ENCODE measurements around the gene GTF2H4. TPM values are rescaled to one million over a fixed set of nuclear protein-coding genes. Genes with fewer than 3 reads are reported as not detected.
A peak's percentile ranks its signal among the peaks of the same experiment; 100 is the strongest.
"Not testable (repeated sequence)": the region's sequence is repeated elsewhere in the genome, so short reads cannot be mapped to it uniquely, and the experiment has no call there.

The GTF2H4 gene
- polyA plus RNA-seq (2013): 38.3 and 38.5 TPM in 2 replicates

- Histone ChIP-seq H2AK5ac (ENCODE audit: low read length) (peak within 1 kb of the TSS; percentile 49), H3K79me2 (ENCODE audit: control insufficient read depth, insufficient read depth, low read length, poor library complexity) (peaks cover 4% of the 10 kb centered on the region), H4K91ac (ENCODE audit: low read depth, low read length) (peak within 1 kb of the TSS; percentile 49), H2BK5ac (ENCODE audit: low read depth, low read length, poor library complexity) (peak within 1 kb of the TSS; percentile 23), H3K4me3 (ENCODE audit: low read depth, low read length) (peak within 1 kb of the TSS; percentile 78), H3K18ac (ENCODE audit: low read length) (peak within 1 kb of the TSS; percentile 48), H2AFZ (ENCODE audit: insufficient read depth, low read length, poor library complexity) (peak within 1 kb of the TSS; percentile 41), H2BK12ac (ENCODE audit: low read length) (no peak within 1 kb of the TSS), H3K23ac (ENCODE audit: low read length) (no peak within 1 kb of the TSS), H3K4ac (ENCODE audit: low read depth, low read length) (peak within 1 kb of the TSS; percentile 35), H4K12ac (ENCODE audit: low read depth, low read length) (peak within 1 kb of the TSS; percentile 57), H3K9me3 (ENCODE audit: insufficient read depth, low read depth, low read length) (no peaks in the 10 kb centered on the region), H2BK120ac (ENCODE audit: insufficient read depth, low read length, poor library complexity) (no peak within 1 kb of the TSS), H3K36me3 (ENCODE audit: control insufficient read depth in 1 of 2, insufficient read depth in 2 of 2, low read length in 2 of 2) (peaks cover 23 to 24% of the 10 kb centered on the region in 2 experiments), H3K79me1 (ENCODE audit: low read length) (peaks cover 2% of the 10 kb centered on the region), H3K27ac (ENCODE audit: low read depth, low read length) (no peak within 1 kb of the TSS), H3K27me3 (ENCODE audit: insufficient read depth, low read length) (no peaks in the 10 kb centered on the region), H3K9ac (ENCODE audit: low read length) (peak within 1 kb of the TSS; percentile 80), H4K8ac (ENCODE audit: low read depth, low read length) (peak within 1 kb of the TSS; percentile 73), H3K4me2 (ENCODE audit: low read length) (peak within 1 kb of the TSS; percentile 70), H3K14ac (ENCODE audit: low read length) (peak within 1 kb of the TSS; percentile 56), H3K4me1 (ENCODE audit: control insufficient read depth in 1 of 2, insufficient read depth in 2 of 2, low read length in 2 of 2) (peaks cover 4% of the 10 kb centered on the region in 2 experiments)
- no CpG with 5 or more reads among the region's 49 CpGs for WGBS (ENCODE audit: extremely low coverage, insufficient coverage, insufficient read length)
- peak; percentile 99 to 100 for DNase-seq
These were observed at the start of gene GTF2H4 for GRCh38 chr6:30907758-30908591. Gene GTF2H4 (plus strand): TSS chr6:30908207.

DNA sequence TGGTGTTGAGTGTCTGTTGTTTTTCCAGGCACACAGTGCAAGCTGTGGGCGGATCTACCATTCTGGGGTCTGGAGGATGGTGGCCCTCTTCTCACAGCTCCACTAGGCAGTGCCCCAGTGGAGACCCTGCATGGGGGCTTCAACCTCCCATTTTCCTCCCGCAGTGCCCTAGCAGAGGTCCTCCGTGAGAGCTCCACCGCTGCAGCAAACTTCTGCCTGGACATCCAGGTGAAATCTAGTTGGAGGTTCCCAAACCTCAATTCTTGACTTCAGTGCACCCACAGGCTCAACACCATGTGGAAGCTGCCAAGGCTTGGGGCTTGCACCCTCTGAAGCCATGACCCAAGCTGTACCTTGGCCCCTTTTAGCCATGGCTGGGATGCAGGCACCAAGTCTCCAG is 48.3 kb upstream of the GTF2H4 start:
- H3K4ac ChIP-seq (ENCODE audit: low read depth, low read length); H2BK120ac ChIP-seq (ENCODE audit: insufficient read depth, low read length, poor library complexity); H3K79me1 ChIP-seq (ENCODE audit: low read length); H3K27me3 ChIP-seq (ENCODE audit: insufficient read depth, low read length); H4K8ac ChIP-seq (ENCODE audit: low read depth, low read length); H2BK12ac ChIP-seq (ENCODE audit: low read length); H2AK5ac ChIP-seq (ENCODE audit: low read length); H4K91ac ChIP-seq (ENCODE audit: low read depth, low read length); H3K4me3 ChIP-seq (ENCODE audit: low read depth, low read length); H3K4me2 ChIP-seq (ENCODE audit: low read length); DNase-seq; H4K12ac ChIP-seq (ENCODE audit: low read depth, low read length); H3K36me3 ChIP-seq (ENCODE audit: control insufficient read depth in 1 of 2, insufficient read depth in 2 of 2, low read length in 2 of 2); H3K23ac ChIP-seq (ENCODE audit: low read length); H2BK5ac ChIP-seq (ENCODE audit: low read depth, low read length, poor library complexity); H3K9me3 ChIP-seq (ENCODE audit: insufficient read depth, low read depth, low read length); H3K14ac ChIP-seq (ENCODE audit: low read length); H3K18ac ChIP-seq (ENCODE audit: low read length); H2AFZ ChIP-seq (ENCODE audit: insufficient read depth, low read length, poor library complexity); H3K4me1 ChIP-seq (ENCODE audit: control insufficient read depth in 1 of 2, insufficient read depth in 2 of 2, low read length in 2 of 2); H3K27ac ChIP-seq (ENCODE audit: low read depth, low read length); H3K9ac ChIP-seq (ENCODE audit: low read length); H3K79me2 ChIP-seq (ENCODE audit: control insufficient read depth, insufficient read depth, low read length, poor library complexity): not testable (repeated sequence)
- no CpG with 5 or more reads among the region's 4 CpGs for WGBS (ENCODE audit: extremely low coverage, insufficient coverage, insufficient read length)

DNA sequence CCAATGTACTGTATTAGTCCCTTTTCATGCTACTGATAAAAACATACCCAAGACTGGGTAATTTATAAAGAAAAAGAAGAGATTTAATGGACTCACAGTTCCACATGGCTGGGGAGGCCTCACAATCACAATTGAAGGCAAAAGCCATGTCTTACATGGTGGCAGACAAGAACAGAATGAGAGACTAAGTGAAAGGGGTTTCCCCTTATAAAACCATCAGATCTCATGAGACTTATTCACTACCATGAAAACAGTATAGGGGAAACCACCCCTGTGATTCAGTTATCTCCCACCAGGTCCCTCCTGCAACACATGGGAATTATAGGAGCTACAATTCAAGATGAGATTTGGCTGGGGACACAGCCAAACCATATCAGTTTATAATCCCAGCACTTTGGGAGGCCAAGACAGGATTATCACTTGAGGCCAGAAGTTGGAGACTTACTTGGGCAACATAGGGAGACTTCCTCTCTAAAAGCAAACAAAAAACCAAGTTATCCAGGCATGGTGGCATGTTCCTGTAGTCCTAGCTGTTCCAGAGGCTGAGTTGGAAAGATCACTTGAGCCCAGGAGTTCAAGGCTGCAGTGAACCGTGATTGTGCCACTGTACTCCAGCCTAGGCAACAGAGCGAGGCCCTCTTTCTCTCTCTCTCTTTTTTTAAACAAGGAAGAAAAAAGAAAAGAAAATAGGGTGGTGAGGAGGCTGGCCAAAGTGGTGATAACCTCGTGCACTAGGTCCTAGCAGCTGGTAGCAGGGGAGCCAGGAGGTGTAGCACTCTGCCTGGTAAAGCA is 46.6 kb upstream of the GTF2H4 start:
- Histone ChIP-seq H3K4me3 (ENCODE audit: low read depth, low read length) (no peak overlapping the region), H4K8ac (ENCODE audit: low read depth, low read length) (no peak overlapping the region), H3K27me3 (ENCODE audit: insufficient read depth, low read length) (no peaks in the 10 kb centered on the region), H2BK5ac (ENCODE audit: low read depth, low read length, poor library complexity) (no peak overlapping the region), H3K4me2 (ENCODE audit: low read length) (no peak overlapping the region), H2AK5ac (ENCODE audit: low read length) (no peak overlapping the region), H2BK12ac (ENCODE audit: low read length) (no peak overlapping the region), H3K18ac (ENCODE audit: low read length) (no peak overlapping the region), H4K12ac (ENCODE audit: low read depth, low read length) (no peak overlapping the region), H3K79me2 (ENCODE audit: control insufficient read depth, insufficient read depth, low read length, poor library complexity) (no peaks in the 10 kb centered on the region), H2BK120ac (ENCODE audit: insufficient read depth, low read length, poor library complexity) (no peak overlapping the region), H3K36me3 (ENCODE audit: control insufficient read depth in 1 of 2, insufficient read depth in 2 of 2, low read length in 2 of 2) (no peaks in the 10 kb centered on the region), H3K9ac (ENCODE audit: low read length) (no peak overlapping the region), H3K14ac (ENCODE audit: low read length) (no peak overlapping the region), H3K9me3 (ENCODE audit: insufficient read depth, low read depth, low read length) (peaks cover 8% of the 10 kb centered on the region), H3K27ac (ENCODE audit: low read depth, low read length) (no peak overlapping the region), H2AFZ (ENCODE audit: insufficient read depth, low read length, poor library complexity) (no peak overlapping the region), H3K79me1 (ENCODE audit: low read length) (no peaks in the 10 kb centered on the region), H4K91ac (ENCODE audit: low read depth, low read length) (no peak overlapping the region), H3K4ac (ENCODE audit: low read depth, low read length) (no peak overlapping the region), H3K23ac (ENCODE audit: low read length) (no peak overlapping the region), H3K4me1 (ENCODE audit: control insufficient read depth in 1 of 2, insufficient read depth in 2 of 2, low read length in 2 of 2) (peaks cover 0 to 2% of the 10 kb centered on the region in 2 experiments)
- DNase-seq: no peak
- WGBS (ENCODE audit: extremely low coverage, insufficient coverage, insufficient read length): no CpG with 5 or more reads among the region's 3 CpGs

GRCh38 chr6:30862156-30862875 is 45.7 kb upstream of the GTF2H4 start:
- Histone ChIP-seq H3K9me3 (ENCODE audit: insufficient read depth, low read depth, low read length) (peaks cover 8% of the 10 kb centered on the region), H3K79me1 (ENCODE audit: low read length) (no peaks in the 10 kb centered on the region), H2AFZ (ENCODE audit: insufficient read depth, low read length, poor library complexity) (no peak overlapping the region), H3K4me2 (ENCODE audit: low read length) (no peak overlapping the region), H2BK12ac (ENCODE audit: low read length) (no peak overlapping the region), H4K8ac (ENCODE audit: low read depth, low read length) (no peak overlapping the region), H3K23ac (ENCODE audit: low read length) (no peak overlapping the region), H3K4me3 (ENCODE audit: low read depth, low read length) (no peak overlapping the region), H4K12ac (ENCODE audit: low read depth, low read length) (no peak overlapping the region), H2BK120ac (ENCODE audit: insufficient read depth, low read length, poor library complexity) (no peak overlapping the region), H3K4me1 (ENCODE audit: control insufficient read depth in 1 of 2, insufficient read depth in 2 of 2, low read length in 2 of 2) (no peaks in the 10 kb centered on the region), H3K9ac (ENCODE audit: low read length) (no peak overlapping the region), H3K27ac (ENCODE audit: low read depth, low read length) (no peak overlapping the region), H4K91ac (ENCODE audit: low read depth, low read length) (no peak overlapping the region), H3K27me3 (ENCODE audit: insufficient read depth, low read length) (no peaks in the 10 kb centered on the region), H3K18ac (ENCODE audit: low read length) (no peak overlapping the region), H2AK5ac (ENCODE audit: low read length) (no peak overlapping the region), H3K14ac (ENCODE audit: low read length) (no peak overlapping the region), H3K4ac (ENCODE audit: low read depth, low read length) (no peak overlapping the region), H3K79me2 (ENCODE audit: control insufficient read depth, insufficient read depth, low read length, poor library complexity) (no peaks in the 10 kb centered on the region), H2BK5ac (ENCODE audit: low read depth, low read length, poor library complexity) (no peak overlapping the region), H3K36me3 (ENCODE audit: control insufficient read depth in 1 of 2, insufficient read depth in 2 of 2, low read length in 2 of 2) (no peaks in the 10 kb centered on the region)
- DNase-seq: no peak
- WGBS (ENCODE audit: extremely low coverage, insufficient coverage, insufficient read length): no CpG with 5 or more reads among the region's 10 CpGs
